ENCODE data around the gene ZFYVE1. TPM values are rescaled to one million over a fixed set of nuclear protein-coding genes. Genes with fewer than 3 reads are reported as not detected.
"Not testable (repeated sequence)": the region's sequence is repeated elsewhere in the genome, so short reads cannot be mapped to it uniquely, and the experiment has no call there.

The ZFYVE1 gene, protein sequence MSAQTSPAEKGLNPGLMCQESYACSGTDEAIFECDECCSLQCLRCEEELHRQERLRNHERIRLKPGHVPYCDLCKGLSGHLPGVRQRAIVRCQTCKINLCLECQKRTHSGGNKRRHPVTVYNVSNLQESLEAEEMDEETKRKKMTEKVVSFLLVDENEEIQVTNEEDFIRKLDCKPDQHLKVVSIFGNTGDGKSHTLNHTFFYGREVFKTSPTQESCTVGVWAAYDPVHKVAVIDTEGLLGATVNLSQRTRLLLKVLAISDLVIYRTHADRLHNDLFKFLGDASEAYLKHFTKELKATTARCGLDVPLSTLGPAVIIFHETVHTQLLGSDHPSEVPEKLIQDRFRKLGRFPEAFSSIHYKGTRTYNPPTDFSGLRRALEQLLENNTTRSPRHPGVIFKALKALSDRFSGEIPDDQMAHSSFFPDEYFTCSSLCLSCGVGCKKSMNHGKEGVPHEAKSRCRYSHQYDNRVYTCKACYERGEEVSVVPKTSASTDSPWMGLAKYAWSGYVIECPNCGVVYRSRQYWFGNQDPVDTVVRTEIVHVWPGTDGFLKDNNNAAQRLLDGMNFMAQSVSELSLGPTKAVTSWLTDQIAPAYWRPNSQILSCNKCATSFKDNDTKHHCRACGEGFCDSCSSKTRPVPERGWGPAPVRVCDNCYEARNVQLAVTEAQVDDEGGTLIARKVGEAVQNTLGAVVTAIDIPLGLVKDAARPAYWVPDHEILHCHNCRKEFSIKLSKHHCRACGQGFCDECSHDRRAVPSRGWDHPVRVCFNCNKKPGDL
- 10 to 100 TPM in 1 of 2 donors, 1 to 10 TPM in 1; 9.6 to 11.1 TPM for total RNA-seq
- long read RNA-seq, full-length matches to known transcripts: 5 of 7 reads
- long read RNA-seq, partial matches to known transcripts: 1 of 7 reads
- long read RNA-seq, other reads (novel, unspliced or antisense): 1 of 7 reads

DNA sequence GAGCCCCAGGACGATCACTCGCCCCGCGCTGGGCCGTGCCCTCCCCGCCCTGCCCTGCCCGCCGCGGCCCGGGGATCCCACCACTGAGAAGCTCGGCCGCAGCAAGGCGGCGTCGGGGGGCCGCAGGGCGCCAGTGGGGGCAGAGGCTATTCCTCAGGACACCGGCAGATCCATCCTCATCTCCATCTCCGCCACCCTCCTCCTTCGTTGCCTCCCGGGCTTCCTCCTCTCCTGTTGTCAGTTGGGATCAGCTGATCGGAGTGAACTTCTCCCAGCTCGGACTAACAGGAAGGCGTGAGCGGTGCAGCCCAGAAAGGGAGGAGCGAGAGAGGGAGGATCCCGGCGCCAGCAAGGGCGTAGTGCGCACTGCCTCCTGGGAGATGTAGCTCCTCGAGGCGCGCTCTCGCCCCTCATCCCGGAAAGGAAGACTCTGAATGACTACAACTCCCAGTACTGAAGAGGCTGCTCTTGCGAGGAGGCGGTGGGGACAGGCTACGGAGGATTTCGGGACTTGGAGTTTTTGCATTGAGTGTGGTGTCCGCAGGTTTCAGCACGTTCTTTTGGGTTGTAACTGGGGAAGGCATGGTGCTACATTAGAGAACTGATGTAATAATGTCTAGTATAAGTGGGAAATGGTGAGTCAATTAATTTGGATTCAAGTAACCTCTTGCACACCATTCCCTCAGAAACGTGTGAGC, at the start of gene ZFYVE1:
Gene ZFYVE1 (minus strand): TSS at position 262 of the 698 bp plus-strand sequence. CDS start 2,598 bp downstream, outside the sequence.
- DNase-seq (peak; percentile 98), ATAC-seq (peak; percentile 100)
- intact Hi-C loops (cut with DNase I): no loop called here

- no peak for DNase-seq
- intact Hi-C loops (cut with DNase I): no loop called here
- no peak for ATAC-seq
Measured at GRCh38 chr14:73069585-73069984, 42.7 kb upstream of the ZFYVE1 start.

- intact Hi-C loops (cut with DNase I): no loop called here
- ATAC-seq: peak; percentile 27 to 45
- no peak for DNase-seq
Measured at GRCh38 chr14:73058922-73059673, 32.2 kb upstream of the ZFYVE1 start.

- intact Hi-C loops (cut with DNase I): no loop called here
- DNase-seq: peak; percentile 97
- ATAC-seq: peak; percentile 99
Measured at GRCh38 chr14:73058224-73058921, 31.5 kb upstream of the ZFYVE1 start, which contains the start of gene RBM25. Gene RBM25, plus strand, starts transcription at chr14:73058534. Its CDS starts 13,108 bp downstream, at chr14:73071642.

- intact Hi-C loops (cut with DNase I): no loop called here
- no peak for DNase-seq
- ATAC-seq: no peak
Measured at GRCh38 chr14:73057944-73058223, 31.0 kb upstream of the ZFYVE1 start.

DNA sequence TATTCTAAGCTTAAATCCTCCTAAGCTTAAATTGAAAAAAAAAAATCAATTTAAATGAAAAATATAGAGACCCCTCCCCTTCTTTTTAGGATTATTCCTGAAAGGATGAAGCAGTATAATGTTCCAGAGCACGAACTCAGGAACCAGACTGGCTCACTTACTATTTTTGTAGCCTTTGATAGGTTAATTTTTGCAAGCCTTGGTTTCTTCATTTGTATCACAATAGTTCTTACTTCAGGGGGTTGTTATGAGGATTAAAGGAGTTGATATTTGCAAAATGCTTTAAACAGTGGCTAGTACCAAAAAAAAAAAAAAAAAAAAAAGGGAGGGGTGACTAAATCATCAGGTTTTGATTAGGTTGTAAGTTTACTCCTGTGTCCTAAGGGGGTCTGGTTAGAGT, 28.3 kb upstream of the ZFYVE1 start:
- intact Hi-C loops (cut with DNase I): no loop called here
- ATAC-seq (no peak), DNase-seq (no peak)

- DNase-seq: no peak
- intact Hi-C loops (cut with DNase I): no loop called here
Measured at GRCh38 chr14:73049428-73049827, 22.5 kb upstream of the ZFYVE1 start.

GRCh38 chr14:73047808-73048207, 20.9 kb upstream of the ZFYVE1 start:
- intact Hi-C loops (cut with DNase I): no loop called here
- DNase-seq (no peak), ATAC-seq (no peak)

More at GRCh38 chr14:73049428-73049827, 22.5 kb upstream of the ZFYVE1 start:
- ATAC-seq: no peak

DNA sequence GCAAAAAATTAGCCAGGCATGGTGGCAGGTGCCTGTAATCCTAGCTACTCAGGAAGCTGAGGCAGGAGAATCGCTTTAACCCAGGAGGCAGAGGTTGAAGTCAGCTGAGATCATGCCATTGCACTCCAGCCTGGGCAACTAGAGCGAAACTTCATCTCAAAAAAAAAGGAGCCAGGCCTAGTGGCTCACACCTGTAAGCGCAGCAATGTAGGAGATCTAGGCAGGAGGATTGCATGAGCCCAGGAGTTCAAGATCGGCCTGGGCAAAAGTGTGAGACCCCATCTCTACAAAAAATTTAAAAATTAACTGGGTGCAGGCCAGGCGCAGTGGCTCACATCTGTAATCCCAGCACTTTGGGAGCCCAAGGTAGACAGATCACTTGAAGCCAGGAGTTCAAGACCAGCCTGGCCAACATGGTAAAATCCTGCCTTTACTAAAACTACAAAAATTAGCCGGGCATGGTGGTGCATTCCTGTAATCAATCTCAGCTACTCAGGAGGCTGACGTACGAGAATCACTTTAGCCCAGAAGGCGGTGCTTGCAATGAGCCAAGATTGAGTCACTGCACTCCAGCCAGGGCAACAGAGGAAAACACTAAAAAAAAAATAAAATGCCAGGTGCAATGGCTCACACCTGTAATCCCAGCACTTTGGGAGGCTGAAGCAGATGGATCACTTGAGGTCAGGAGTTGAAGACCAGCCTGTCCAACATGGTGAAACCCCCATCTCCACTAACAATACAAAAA, 10.0 kb upstream of the ZFYVE1 start:
- intact Hi-C loops (cut with DNase I); ATAC-seq; DNase-seq: not testable (repeated sequence)

DNA sequence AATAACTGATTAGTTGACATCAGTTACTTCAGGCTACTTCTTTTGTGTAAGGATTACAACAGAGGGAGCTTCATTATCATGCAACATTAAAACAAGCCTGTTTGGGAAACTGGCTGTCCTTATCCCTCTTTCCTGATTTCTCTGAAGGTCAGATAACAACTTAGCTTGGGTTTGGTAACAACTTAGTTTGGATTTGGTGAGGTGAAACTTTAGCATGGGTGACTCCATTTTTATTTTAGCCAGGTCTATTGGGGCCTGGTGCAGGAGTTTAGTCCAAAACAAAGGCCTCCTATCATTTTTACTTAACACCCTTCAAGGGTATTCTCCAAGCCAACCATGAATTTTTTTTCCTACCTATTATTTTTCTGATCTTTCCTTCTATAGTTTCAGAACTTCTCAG, 1.1 kb upstream of the ZFYVE1 start:
- DNase-seq: no peak
- intact Hi-C loops (cut with DNase I): no loop called here
- no peak for ATAC-seq

DNA sequence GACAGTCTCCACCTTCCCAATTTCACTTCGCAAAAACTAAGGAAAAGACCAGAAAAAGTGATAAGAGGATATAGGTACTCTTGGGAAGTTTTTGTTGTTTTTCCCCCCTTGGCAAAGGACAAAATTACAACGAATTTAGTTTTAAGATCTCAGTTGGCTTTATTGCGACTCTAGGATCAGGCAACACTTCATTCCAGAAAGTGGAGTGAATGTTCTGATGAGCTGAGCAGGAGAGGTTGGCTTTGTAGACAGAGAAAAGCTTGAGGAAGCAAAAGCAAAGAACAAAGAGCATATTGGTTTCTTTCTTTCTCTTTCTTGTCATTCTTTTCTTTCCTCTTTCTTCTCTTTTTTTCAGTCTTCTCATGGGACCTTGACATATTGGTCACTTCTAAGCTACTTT, 640 bp upstream of the ZFYVE1 start:
- DNase-seq (no peak), ATAC-seq (no peak)
- intact Hi-C loops (cut with DNase I): no loop called here

- no peak for DNase-seq
- intact Hi-C loops (cut with DNase I): no loop called here
Measured at GRCh38 chr14:73026243-73026844, 562 bp downstream of the ZFYVE1 start.

GRCh38 chr14:73025544-73025943, 1.4 kb downstream of the ZFYVE1 start:
- intact Hi-C loops (cut with DNase I): no loop called here

More at GRCh38 chr14:73026243-73026844, 562 bp downstream of the ZFYVE1 start:
- no peak for ATAC-seq

GRCh38 chr14:73022051-73022450, 4.9 kb downstream of the ZFYVE1 start:
- intact Hi-C loops (cut with DNase I): no loop called here
- ATAC-seq (no peak), DNase-seq (no peak)

More at GRCh38 chr14:73025544-73025943, 1.4 kb downstream of the ZFYVE1 start:
- ATAC-seq (no peak), DNase-seq (no peak)

DNA sequence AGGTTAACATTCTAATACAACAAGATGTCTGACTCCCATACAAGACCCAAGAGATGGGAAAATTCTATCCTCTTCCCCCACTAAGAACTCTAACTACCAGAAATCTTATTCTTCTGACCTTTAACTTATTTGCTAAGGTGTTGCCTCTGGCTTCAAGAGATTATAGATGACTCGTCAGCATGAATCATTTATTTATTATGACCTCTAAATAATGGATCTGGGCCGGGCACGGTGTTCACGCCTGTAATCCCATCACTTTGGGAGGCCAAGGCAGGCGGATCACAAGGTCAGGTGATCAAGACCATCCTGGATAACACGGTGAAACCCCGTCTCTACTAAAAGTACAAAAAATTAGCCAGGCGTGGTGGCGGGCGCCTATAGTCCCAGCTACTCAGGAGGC, 10.9 kb downstream of the ZFYVE1 start:
- DNase-seq; intact Hi-C loops (cut with DNase I); ATAC-seq: not testable (repeated sequence)

GRCh38 chr14:73015552-73015951, 11.4 kb downstream of the ZFYVE1 start:
- DNase-seq; ATAC-seq; intact Hi-C loops (cut with DNase I): not testable (repeated sequence)

DNA sequence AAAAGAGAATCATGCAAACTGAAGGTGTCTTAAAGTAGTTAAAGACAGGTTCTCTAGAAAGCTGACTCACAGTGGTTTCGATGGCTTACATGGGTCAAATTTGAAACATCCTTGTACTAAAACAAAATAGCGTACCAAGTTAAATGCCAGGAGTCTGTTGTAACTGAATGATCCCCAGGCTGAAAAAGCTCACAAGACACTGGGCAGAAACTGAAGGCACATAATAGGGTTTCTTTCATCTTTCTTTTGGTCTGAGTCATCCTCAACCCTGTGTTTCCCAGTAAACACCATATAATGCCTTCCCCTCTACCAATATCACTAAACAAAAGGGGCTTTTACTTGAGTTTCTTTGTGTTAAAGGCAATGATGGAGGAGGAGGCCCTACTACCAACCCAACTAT, 12.8 kb downstream of the ZFYVE1 start:
- intact Hi-C loops (cut with DNase I): no loop called here
- DNase-seq (no peak), ATAC-seq (no peak)
